NB4 (cell line): ENCODE data around the gene STK11IP.

ENCODE experiments used
- CTCF ChIP-seq: IDR thresholded peaks from one replicate; pipeline ENCODE4 v1.5.1; 2012; ENCODE audit warnings: low read depth, low read length
- MAX ChIP-seq: IDR thresholded peaks from 2 replicates; pipeline ENCODE4 v1.6.1; 2011; ENCODE audit warnings: low read depth, low read length
- MYC ChIP-seq: IDR thresholded peaks from 2 replicates; pipeline ENCODE4 v1.6.1; 2011; ENCODE audit warnings: low read depth, low read length
- POLR2A ChIP-seq: IDR thresholded peaks from 2 replicates; pipeline ENCODE4 v1.6.1; 2011; ENCODE audit warnings: mild to moderate bottlenecking; ENCODE audit not compliant: insufficient read length; ENCODE audit errors: extremely low read depth

GRCh38 chr2:219628235-219628985 is 30.8 kb downstream of the STK11IP start:
- TF ChIP-seq CTCF (no peak), POLR2A (no peak), MYC (no peak), MAX (no peak)
